Lung (tissue), 12 donors: ENCODE data around the gene IZUMO1. TPM values are rescaled to one million over a fixed set of nuclear protein-coding genes. Genes with fewer than 3 reads are reported as not detected.

Source experiments
- ATAC-seq: fragments of 200-7000 bp; cut with Tn5 transposase; one replicate; pipeline ENCODE4 v1.9.1; 2020; ENCODE audit warnings: moderate number of reproducible peaks; ENCODE audit not compliant: insufficient read depth, low FRiP score
- DNase-seq, 3 donors: peaks; one replicate each; pipeline ENCODE4 v3.0.0-alpha.2; 2013 to 2017
- H3K27ac ChIP-seq, 2 donors: one replicate each; pipeline ENCODE4 v1.5.1; 2013; ENCODE audit warnings: mild to moderate bottlenecking in 2 of 2, moderate library complexity in 2 of 2, control low read depth in 1 of 2, inconsistent platforms in 1 of 2, low read depth in 1 of 2, low read length in 1 of 2
- H3K27me3 ChIP-seq, 3 donors: one replicate each; pipeline ENCODE4 v1.5.1; 2013; ENCODE audit warnings: low read length in 2 of 3; ENCODE audit not compliant: control insufficient read depth in 3 of 3, insufficient read depth in 3 of 3
- H3K36me3 ChIP-seq, 4 donors: one replicate each; pipeline ENCODE4 v1.5.1; 2013; ENCODE audit warnings: low read length in 4 of 4, mild to moderate bottlenecking in 1 of 4, moderate library complexity in 1 of 4; ENCODE audit not compliant: control insufficient read depth in 4 of 4, insufficient read depth in 4 of 4
- H3K4me1 ChIP-seq, 5 donors: one replicate each; pipeline ENCODE4 v1.5.1; 2013; ENCODE audit warnings: low read length in 5 of 5, mild to moderate bottlenecking in 2 of 5, moderate library complexity in 1 of 5; ENCODE audit not compliant: control insufficient read depth in 5 of 5, insufficient read depth in 5 of 5
- H3K4me3 ChIP-seq: one replicate; pipeline ENCODE4 v1.5.1; 2013; ENCODE audit warnings: mild to moderate bottlenecking, control low read depth, moderate library complexity
- H3K9ac ChIP-seq, 2 donors: one replicate each; pipeline ENCODE4 v1.5.1; 2013; ENCODE audit warnings: low read length in 2 of 2, control low read depth in 1 of 2; ENCODE audit not compliant: insufficient read depth in 1 of 2
- H3K9me3 ChIP-seq, 4 donors: one replicate each; pipeline ENCODE4 v1.5.1; 2013; ENCODE audit warnings: low read length in 3 of 4, mild to moderate bottlenecking in 1 of 4, moderate library complexity in 1 of 4; ENCODE audit not compliant: control insufficient read depth in 4 of 4, insufficient read depth in 3 of 4
- WGBS, 2 donors: extraction: QIAGEN DNeasy Blood & Tissue Kit; methylation state at CpG; one replicate each; pipeline ENCODE4 v1.1.7; 2013; 5-methylcytosine and 5-hydroxymethylcytosine counted together
- polyA plus RNA-seq, 2 donors: library from polyadenylated mRNA; stranded (reverse); fragments of 200-250 nt; gene quantifications; one replicate each; pipeline ENCODE4 v1.2.1, GENCODE V29; 2013
- total RNA-seq, 2 donors: library from RNA; depleted of rRNA in 1 of 2; stranded (reverse); fragments of >200 nt in 1 of 2; gene quantifications; one replicate each; pipeline ENCODE4 v1.2.1, GENCODE V29; 2014 to 2021
- TF ChIP-seq, protein P1 (sequence below): IDR thresholded peaks from 2 replicates; pipeline ENCODE4 v1.5.1; 2012; ENCODE audit warnings: mild to moderate bottlenecking; ENCODE audit errors: control extremely low read depth, extremely low read depth
- donor health status: control.
- donor health status: control.
- donor health status: Bipolar disorder and iron deficiency.
- donor health status: healthy.
- donor health status: DM: yes; HTN: yes; CAD: no.

Gene IZUMO1
- total and polyA plus RNA-seq, 4 donors: 0.97 to 3.1 (median 1.8) TPM

DNA sequence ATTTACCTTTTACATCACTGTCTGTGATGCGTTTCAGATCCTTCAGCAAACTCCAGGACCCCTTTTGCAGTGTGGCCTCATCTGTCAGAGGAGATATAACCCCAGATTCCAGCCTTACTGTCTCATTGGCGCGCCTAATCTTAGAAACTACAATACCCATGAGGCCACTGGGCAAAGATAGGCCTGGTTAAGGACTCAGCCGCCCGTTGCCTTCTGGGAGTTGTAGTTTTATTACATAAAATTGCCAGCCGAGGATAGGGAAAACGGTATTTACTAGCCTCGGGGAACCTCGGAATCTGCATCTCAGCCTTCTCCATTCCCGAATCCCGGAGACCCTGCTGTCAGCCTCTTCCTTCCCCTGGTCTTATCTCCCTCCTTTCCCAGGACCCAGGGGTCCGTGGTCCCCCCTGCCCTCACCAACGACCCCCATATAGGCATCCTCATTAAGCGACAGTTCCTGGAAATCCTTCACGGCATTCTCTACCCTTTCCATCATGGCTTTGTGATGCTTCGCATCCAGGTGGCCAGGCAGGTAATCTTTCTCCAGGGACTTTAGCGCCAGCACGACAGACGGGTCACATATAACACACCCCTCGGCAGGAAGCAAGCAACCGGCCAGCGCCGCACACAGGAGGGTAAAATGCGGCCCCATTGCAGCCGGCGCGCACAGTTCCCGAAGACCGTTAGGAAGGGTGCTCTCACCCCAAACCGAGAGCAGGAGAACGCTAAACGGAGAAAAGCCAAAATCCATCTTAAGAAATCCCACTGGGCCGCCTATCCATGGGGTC, 1.3 kb downstream of the IZUMO1 start:
- H3K9me3 ChIP-seq: peaks cover 0 to 2% (median 0%) of the 10 kb centered on the region in 4 donors
- H3K4me1 ChIP-seq: peaks cover 0 to 14% (median 5%) of the 10 kb centered on the region in 5 donors
- ATAC-seq: no peak
- peaks cover 0 to 9% (median 0%) of the 10 kb centered on the region in 4 donors for H3K36me3 ChIP-seq
- H3K4me3 ChIP-seq: no peak overlapping the region
- H3K27me3 ChIP-seq: peaks cover 0 to 18% (median 12%) of the 10 kb centered on the region in 3 donors
- DNase-seq: peak; percentile 61 to 71 (median 67)
- 36 to 38% methylated on average over 33 of the region's 33 CpGs for WGBS, 2 donors
- H3K9ac ChIP-seq: no peak overlapping the region
- TF ChIP-seq, protein P1, sequence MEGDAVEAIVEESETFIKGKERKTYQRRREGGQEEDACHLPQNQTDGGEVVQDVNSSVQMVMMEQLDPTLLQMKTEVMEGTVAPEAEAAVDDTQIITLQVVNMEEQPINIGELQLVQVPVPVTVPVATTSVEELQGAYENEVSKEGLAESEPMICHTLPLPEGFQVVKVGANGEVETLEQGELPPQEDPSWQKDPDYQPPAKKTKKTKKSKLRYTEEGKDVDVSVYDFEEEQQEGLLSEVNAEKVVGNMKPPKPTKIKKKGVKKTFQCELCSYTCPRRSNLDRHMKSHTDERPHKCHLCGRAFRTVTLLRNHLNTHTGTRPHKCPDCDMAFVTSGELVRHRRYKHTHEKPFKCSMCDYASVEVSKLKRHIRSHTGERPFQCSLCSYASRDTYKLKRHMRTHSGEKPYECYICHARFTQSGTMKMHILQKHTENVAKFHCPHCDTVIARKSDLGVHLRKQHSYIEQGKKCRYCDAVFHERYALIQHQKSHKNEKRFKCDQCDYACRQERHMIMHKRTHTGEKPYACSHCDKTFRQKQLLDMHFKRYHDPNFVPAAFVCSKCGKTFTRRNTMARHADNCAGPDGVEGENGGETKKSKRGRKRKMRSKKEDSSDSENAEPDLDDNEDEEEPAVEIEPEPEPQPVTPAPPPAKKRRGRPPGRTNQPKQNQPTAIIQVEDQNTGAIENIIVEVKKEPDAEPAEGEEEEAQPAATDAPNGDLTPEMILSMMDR: no peak
- H3K27ac ChIP-seq: no peak overlapping the region

DNA sequence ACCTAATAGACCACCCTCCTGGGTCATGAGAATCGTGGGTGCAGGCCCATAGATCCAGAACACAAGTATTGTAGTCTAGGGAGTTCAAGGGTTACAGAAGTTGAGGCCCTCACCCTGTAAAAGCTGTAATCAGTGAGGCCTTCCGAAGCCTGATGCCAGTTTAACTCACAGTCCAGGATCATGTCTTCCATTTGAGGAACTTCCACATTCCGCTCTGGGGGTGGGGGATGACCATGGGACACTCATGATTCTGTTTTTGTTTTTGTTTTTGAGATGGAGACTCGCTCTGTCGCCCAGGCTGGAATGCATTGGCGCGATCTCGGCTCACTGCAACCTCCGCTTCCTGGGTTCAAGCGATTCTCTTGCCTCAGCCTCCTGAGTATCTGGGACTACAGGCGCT, 4.6 kb downstream of the IZUMO1 start:
- WGBS, 2 donors: 91 to 92% methylated on average over 11 of the region's 11 CpGs
- DNase-seq (no peak), ATAC-seq (no peak)
- peaks cover 0 to 2% (median 0%) of the 10 kb centered on the region in 4 donors for H3K9me3 ChIP-seq
- H3K4me1 ChIP-seq: peaks cover 0 to 19% (median 2%) of the 10 kb centered on the region in 5 donors
- no peaks in the 10 kb centered on the region for H3K36me3 ChIP-seq
- peak overlapping the region; percentile 2 to 64 for H3K27ac ChIP-seq
- TF ChIP-seq, protein P1: no peak
- H3K9ac ChIP-seq: no peak overlapping the region
- H3K4me3 ChIP-seq: no peak overlapping the region
- H3K27me3 ChIP-seq: peaks cover 0 to 21% (median 19%) of the 10 kb centered on the region in 3 donors

DNA sequence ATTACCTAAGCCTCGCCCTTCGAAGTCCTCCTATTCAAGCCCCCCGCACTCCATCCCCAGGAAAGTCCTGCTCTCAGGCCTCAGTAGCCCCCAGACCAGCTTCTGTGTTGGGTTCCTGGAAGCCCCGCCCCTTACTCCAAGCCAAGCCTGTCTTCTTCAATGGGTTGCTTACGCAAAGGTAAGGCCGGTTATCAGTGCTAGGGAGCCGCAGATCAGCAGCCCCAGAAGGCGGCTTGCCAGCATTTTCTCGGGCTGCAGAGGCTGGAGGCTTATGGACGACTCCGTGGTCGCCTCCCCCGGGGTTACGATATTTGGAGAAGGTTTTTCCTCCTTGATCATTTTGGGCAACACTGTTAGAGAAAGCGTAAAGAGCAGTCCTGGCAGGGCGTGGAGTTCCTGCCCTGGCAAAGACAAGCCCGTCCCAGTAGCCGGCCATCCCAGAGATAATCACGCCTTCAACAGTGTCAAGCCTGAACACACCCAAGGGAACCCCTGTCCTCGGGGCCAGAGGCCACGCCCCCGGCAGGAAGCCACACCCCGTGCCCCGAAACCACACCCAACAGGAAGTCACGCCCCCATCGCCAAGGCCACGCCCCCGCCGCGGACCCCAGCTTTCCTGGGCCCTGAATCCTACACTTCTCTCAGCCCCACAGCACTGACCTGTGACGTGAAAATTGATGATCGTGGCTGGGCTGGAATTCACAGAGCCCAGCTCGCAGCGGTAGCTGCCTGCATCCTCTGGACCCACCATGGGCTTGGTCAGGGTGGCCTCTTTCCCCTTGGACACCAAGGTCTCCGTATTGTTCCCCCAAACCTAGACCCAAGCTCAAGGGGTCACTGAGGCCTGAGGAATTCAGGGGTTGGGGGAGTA, 5.3 kb downstream of the IZUMO1 start:
- DNase-seq (no peak), ATAC-seq (no peak)
- no peak overlapping the region for H3K9ac ChIP-seq
- H3K27me3 ChIP-seq: peaks cover 0 to 19% (median 19%) of the 10 kb centered on the region in 3 donors
- H3K27ac ChIP-seq: peak overlapping the region; percentile 78 to 80
- H3K36me3 ChIP-seq: peaks cover 0 to under 1% (median 0%) of the 10 kb centered on the region in 4 donors
- peak overlapping the region; percentile 22 for H3K4me3 ChIP-seq
- H3K9me3 ChIP-seq: peaks cover 0 to under 1% (median 0%) of the 10 kb centered on the region in 4 donors
- peaks cover 0 to 21% (median 2%) of the 10 kb centered on the region in 5 donors for H3K4me1 ChIP-seq
- TF ChIP-seq, protein P1: no peak
- 35 to 40% methylated on average over 35 of the region's 35 CpGs for WGBS, 2 donors
